Measurements from ENCODE around the gene PEAK3. TPM values are rescaled to one million over a fixed set of nuclear protein-coding genes. Genes with fewer than 3 reads are reported as not detected.

The PEAK3 gene
- polyA plus RNA-seq, 3 donors, result 2.4 to 6.3 (median 2.9) TPM

DNA sequence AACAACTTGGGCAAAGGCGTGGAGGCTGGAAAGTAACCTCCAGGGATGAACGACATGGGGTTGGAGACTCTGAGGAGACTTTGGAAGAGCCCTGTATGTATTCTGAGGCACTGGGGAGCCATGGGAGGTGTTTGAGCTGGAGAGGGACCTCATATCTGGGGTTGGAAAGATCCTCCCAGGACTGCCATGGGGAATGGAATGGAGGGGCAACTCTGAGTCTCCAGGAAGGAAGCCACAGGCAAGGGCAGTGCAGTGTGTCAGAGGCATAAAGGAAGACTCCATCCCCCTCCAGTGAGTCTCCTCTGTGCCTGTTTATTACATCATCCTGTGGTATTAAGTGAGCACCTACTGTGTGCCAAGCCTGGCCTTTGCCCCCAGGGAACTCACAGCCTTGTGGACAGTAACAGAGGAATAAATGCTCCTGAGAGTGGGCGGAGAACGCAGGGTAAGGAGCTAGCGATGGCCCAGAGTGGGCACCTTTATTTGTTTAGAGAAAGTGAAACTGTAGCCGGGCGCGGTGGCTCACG lies 7.7 kb downstream of the PEAK3 start:
- H3K4me1 Mint-ChIP-seq, result peaks cover 44% of the 10 kb centered on the region
- DNase-seq, result peak in 2 of 3 donors; percentile 30 to 43
- intact Hi-C loops (cut with micrococcal nuclease), result loop anchor here (5.0 to 10.0 kb wide), 3 partner anchors 53 to 341 kb away; partner anchors contain the start of genes DOT1L (in 1 of the 2), LSM7 (in 1 of the 2) and SPPL2B (in 1 of the 2)

DNA sequence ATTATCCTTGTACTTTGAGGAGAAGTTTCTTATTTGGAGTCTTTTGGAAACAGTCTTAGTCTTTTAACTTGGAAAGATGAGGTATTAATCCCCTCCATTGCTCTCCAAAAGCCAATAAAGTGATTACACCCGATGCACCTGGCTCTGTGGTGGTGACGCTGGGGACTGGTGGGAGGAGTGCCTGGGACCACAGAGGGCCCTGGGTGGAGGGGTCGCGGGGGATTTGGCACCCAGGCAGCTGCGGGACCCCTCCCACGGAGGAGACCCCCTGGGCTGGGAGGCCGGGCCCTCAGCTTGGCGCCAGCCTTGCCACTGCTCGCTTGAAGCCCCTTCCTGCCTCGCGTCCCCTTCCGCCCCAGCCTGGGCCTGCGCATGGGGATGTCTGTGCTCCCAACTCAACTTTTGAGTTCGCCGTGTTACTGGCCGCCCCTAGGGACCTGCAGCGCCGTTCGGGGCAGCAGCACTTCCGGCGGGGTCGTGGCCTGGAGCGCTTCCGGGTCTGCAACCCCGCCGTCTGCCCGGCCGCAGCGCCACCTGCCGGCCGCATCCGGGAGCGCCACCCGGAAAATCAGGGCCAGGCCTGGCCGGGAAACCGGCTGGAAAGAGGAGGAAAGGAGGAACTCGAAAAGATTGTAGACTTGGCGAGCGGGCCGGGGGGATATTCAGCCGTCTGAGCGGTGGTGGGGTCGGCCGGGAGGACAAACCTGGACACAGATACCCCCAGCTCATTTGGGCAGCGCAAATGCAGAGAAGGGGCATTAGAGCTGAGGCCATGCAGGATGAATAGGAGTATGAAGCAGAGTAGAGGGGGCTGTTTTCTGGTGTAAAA lies 8.4 kb downstream of the PEAK3 start:
- 15% methylated on average over 43 of the region's 45 CpGs for WGBS (ENCODE audit: insufficient coverage)
- TF ChIP-seq, protein P1, sequence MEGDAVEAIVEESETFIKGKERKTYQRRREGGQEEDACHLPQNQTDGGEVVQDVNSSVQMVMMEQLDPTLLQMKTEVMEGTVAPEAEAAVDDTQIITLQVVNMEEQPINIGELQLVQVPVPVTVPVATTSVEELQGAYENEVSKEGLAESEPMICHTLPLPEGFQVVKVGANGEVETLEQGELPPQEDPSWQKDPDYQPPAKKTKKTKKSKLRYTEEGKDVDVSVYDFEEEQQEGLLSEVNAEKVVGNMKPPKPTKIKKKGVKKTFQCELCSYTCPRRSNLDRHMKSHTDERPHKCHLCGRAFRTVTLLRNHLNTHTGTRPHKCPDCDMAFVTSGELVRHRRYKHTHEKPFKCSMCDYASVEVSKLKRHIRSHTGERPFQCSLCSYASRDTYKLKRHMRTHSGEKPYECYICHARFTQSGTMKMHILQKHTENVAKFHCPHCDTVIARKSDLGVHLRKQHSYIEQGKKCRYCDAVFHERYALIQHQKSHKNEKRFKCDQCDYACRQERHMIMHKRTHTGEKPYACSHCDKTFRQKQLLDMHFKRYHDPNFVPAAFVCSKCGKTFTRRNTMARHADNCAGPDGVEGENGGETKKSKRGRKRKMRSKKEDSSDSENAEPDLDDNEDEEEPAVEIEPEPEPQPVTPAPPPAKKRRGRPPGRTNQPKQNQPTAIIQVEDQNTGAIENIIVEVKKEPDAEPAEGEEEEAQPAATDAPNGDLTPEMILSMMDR (IDR thresholded peaks at IDR 0.05), result peak; percentile 99
- Mint-ChIP-seq H3K36me3 (peaks cover 29 to 55% of the 10 kb centered on the region in 2 donors), H3K9me3 (peaks cover 0 to 7% (median 0%) of the 10 kb centered on the region in 7 donors), H3K27ac (peak overlapping the region; percentile 84 to 96 (median 91)), H3K4me3 (peak overlapping the region; percentile 70 to 75), H3K4me1 (peaks cover 46% of the 10 kb centered on the region), H3K27me3 (ENCODE audit: low read depth in 3 of 3) (peaks cover 0 to 5% (median 2%) of the 10 kb centered on the region in 3 donors)
- Histone ChIP-seq H3K79me2 (ENCODE audit: insufficient read depth, low read length) (peaks cover 78% of the 10 kb centered on the region), H3K4me2 (replicated peaks; ENCODE audit: extremely low read depth, low read length, poor library complexity, severe bottlenecking) (peak overlapping the region; percentile 82), H3K4me1 (ENCODE audit: control insufficient read depth in 1 of 2, insufficient read depth in 2 of 2, low read length in 2 of 2) (peaks cover 43 to 58% of the 10 kb centered on the region in 2 donors), H3K9me3 (replicated peaks in 1 of 2; ENCODE audit: control insufficient read depth in 1 of 2, insufficient read depth in 1 of 2, low read length in 2 of 2) (no peaks in the 10 kb centered on the region), H3K9ac (ENCODE audit: insufficient read depth, low read length, poor library complexity, severe bottlenecking) (peak overlapping the region; percentile 33), H3K36me3 (replicated peaks in 1 of 2; ENCODE audit: control insufficient read depth in 1 of 2, insufficient read depth in 2 of 2, low read length in 2 of 2) (peaks cover 29 to 40% of the 10 kb centered on the region in 2 donors), H3K27me3 (ENCODE audit: control insufficient read depth in 2 of 2, insufficient read depth in 2 of 2, low read length in 2 of 2) (no peaks in the 10 kb centered on the region), H4K20me1 (ENCODE audit: insufficient read depth, low read length) (peaks cover 84% of the 10 kb centered on the region), H2AFZ (ENCODE audit: insufficient read depth, low read depth, low read length, poor library complexity, severe bottlenecking) (no peak overlapping the region), H3K27ac (ENCODE audit: low read depth in 1 of 2, low read length in 2 of 2) (peak overlapping the region; percentile 71 to 96), H3K4me3 (replicated peaks in 1 of 3; ENCODE audit: low read depth in 2 of 3, low read length in 3 of 3) (peak overlapping the region; percentile 20 to 100 (median 41))
- DNase-seq, result peak; percentile 76 to 81 (median 79)
- intact Hi-C loops (cut with micrococcal nuclease), result loop anchor here (1.0 to 10.0 kb wide), 5 partner anchors 35 to 341 kb away; partner anchors contain the start of genes DOT1L (in 1 of the 2), LSM7 (in 1 of the 2), PLEKHJ1 (in 1 of the 2) and SF3A2 (in 1 of the 2)

More for the DNA sequence above, 7.7 kb downstream of the PEAK3 start:
- H3K27me3 Mint-ChIP-seq (ENCODE audit: low read depth in 3 of 3), result peaks cover 0 to 5% (median 2%) of the 10 kb centered on the region in 3 donors
- Histone ChIP-seq H3K27ac (ENCODE audit: low read depth in 1 of 2, low read length in 2 of 2) (peak overlapping the region; percentile 63 to 71), H4K20me1 (ENCODE audit: insufficient read depth, low read length) (peaks cover 91% of the 10 kb centered on the region), H3K79me2 (ENCODE audit: insufficient read depth, low read length) (peaks cover 77% of the 10 kb centered on the region), H2AFZ (ENCODE audit: insufficient read depth, low read depth, low read length, poor library complexity, severe bottlenecking) (no peak overlapping the region), H3K4me1 (ENCODE audit: control insufficient read depth in 1 of 2, insufficient read depth in 2 of 2, low read length in 2 of 2) (peaks cover 42 to 54% of the 10 kb centered on the region in 2 donors), H3K4me3 (replicated peaks in 1 of 3; ENCODE audit: low read depth in 2 of 3, low read length in 3 of 3) (peak overlapping the region in 1 of 3 experiments; percentile 100), H3K4me2 (replicated peaks; ENCODE audit: extremely low read depth, low read length, poor library complexity, severe bottlenecking) (peak overlapping the region; percentile 82), H3K36me3 (replicated peaks in 1 of 2; ENCODE audit: control insufficient read depth in 1 of 2, insufficient read depth in 2 of 2, low read length in 2 of 2) (peaks cover 33 to 40% of the 10 kb centered on the region in 2 donors), H3K9ac (ENCODE audit: insufficient read depth, low read length, poor library complexity, severe bottlenecking) (no peak overlapping the region), H3K27me3 (ENCODE audit: control insufficient read depth in 2 of 2, insufficient read depth in 2 of 2, low read length in 2 of 2) (no peaks in the 10 kb centered on the region), H3K9me3 (replicated peaks in 1 of 2; ENCODE audit: control insufficient read depth in 1 of 2, insufficient read depth in 1 of 2, low read length in 2 of 2) (no peaks in the 10 kb centered on the region)
- H3K9me3 Mint-ChIP-seq, result peaks cover 0 to 7% (median 0%) of the 10 kb centered on the region in 7 donors
- WGBS (ENCODE audit: insufficient coverage), result 77% methylated on average over 2 of the region's 9 CpGs
- H3K36me3 Mint-ChIP-seq, result peaks cover 33 to 62% of the 10 kb centered on the region in 2 donors
- H3K4me3 Mint-ChIP-seq, result peak overlapping the region; percentile 70 to 75
- peak overlapping the region; percentile 84 to 96 (median 91) for H3K27ac Mint-ChIP-seq
- TF ChIP-seq, protein P1 (IDR thresholded peaks at IDR 0.05), result no peak
